A549 (cell line): ENCODE data around the gene LRPPRC.

Experiments
- KDM1A ChIP-seq: fragments of 200-600 bp; sonication (generic); IDR thresholded peaks from 2 replicates; pipeline ENCODE4 v1.6.1; 2016; ENCODE audit warnings: low read depth, mild to moderate bottlenecking
- POLR2A ChIP-seq: IDR thresholded peaks from 2 replicates; pipeline ENCODE4 v1.6.1; 2012; ENCODE audit warnings: mild to moderate bottlenecking, low read length
- TF ChIP-seq, protein P1 (sequence below): fragments of >200 bp; sonication (Bioruptor Twin); formaldehyde crosslinking; IDR thresholded peaks from 3 replicates; pipeline ENCODE4 v1.5.1; 2016
- TF ChIP-seq, protein P2 (sequence below): IDR thresholded peaks from 2 replicates; pipeline ENCODE4 v1.6.1; 2012

DNA sequence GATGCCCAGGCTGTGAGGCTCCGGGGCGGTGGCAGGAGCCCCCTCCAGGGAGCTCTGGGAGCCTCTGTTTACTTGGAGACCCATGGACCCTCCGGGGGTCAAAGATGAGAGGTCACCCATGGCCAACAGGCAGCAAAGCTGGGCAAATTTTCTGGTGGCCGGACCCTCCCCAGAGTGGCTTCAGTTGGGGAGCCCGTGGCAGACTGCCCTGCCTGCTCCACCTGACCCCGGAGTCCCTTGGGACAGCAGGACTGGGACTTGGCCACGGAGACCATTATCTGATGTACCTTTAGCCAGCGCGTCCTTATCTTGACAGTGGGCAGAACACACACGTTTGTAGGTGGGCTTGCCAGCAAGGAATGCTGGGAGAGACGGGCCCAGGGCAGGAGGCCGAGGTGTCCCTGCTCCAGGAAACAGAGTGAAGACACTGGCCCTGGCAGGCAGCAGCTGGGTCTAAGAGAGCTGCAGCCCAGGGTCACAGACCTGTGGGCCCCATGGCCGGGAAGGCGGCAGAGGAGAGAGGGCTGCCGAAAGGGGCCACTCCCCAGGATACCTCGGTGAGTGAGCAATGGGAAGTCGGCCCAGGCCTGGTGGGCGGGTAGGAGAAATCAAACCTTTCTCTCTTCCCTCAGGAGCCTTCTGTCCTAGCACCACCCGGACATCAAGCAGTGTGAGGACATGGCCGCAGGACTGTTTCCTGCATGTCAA lies 157.1 kb downstream of the LRPPRC start, which contains the start of the genes ABCG5 and ABCG8:
- TF ChIP-seq, protein P1, sequence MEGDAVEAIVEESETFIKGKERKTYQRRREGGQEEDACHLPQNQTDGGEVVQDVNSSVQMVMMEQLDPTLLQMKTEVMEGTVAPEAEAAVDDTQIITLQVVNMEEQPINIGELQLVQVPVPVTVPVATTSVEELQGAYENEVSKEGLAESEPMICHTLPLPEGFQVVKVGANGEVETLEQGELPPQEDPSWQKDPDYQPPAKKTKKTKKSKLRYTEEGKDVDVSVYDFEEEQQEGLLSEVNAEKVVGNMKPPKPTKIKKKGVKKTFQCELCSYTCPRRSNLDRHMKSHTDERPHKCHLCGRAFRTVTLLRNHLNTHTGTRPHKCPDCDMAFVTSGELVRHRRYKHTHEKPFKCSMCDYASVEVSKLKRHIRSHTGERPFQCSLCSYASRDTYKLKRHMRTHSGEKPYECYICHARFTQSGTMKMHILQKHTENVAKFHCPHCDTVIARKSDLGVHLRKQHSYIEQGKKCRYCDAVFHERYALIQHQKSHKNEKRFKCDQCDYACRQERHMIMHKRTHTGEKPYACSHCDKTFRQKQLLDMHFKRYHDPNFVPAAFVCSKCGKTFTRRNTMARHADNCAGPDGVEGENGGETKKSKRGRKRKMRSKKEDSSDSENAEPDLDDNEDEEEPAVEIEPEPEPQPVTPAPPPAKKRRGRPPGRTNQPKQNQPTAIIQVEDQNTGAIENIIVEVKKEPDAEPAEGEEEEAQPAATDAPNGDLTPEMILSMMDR = no peak
- no peak for TF ChIP-seq KDM1A
- TF ChIP-seq, protein P2, sequence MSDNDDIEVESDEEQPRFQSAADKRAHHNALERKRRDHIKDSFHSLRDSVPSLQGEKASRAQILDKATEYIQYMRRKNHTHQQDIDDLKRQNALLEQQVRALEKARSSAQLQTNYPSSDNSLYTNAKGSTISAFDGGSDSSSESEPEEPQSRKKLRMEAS = no peak
- TF ChIP-seq POLR2A = no peak
